HG02884 (cell line): Measurements from ENCODE around the gene PCDHB2.
"Not testable (repeated sequence)": the region's sequence is repeated elsewhere in the genome, so short reads cannot be mapped to it uniquely, and the experiment has no call there.

ENCODE experiments used
- ATAC-seq: cut with Tn5 transposase; IDR thresholded peaks from one replicate; pipeline ENCODE4 v1.9.1; 2021; ENCODE audit warnings: mild to moderate bottlenecking, moderate library complexity; ENCODE audit not compliant: unreplicated experiment

Gene PCDHB2

DNA sequence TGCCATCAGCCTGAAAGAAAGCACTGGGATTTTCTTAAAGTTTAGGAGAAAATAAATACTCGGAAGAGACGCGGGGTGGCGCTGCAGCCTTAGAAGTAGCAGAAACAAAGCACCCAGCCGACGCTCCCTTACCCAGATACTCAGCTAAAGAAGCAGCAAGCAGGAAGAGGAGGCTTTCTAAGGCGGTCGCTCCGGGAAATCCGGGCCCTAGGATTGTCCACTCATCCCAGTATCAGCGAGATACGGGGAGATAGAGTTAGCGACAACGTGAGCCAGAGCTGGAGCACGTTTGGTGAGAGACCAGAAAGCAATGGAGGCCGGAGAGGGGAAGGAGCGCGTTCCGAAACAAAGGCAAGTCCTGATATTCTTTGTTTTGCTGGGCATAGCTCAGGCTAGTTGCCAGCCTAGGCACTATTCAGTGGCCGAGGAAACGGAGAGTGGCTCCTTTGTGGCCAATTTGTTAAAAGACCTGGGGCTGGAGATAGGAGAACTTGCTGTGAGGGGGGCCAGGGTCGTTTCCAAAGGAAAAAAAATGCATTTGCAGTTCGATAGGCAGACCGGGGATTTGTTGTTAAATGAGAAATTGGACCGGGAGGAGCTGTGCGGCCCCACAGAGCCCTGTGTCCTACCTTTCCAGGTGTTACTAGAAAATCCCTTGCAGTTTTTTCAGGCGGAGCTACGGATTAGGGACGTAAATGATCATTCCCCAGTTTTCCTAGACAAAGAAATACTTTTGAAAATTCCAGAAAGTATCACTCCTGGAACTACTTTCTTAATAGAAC is at the start of gene PCDHB2:
Gene PCDHB2 (plus strand): TSS at position 135 of the 782 bp plus-strand sequence. CDS start 176 bp downstream, at position 311.
- ATAC-seq, result no peak

DNA sequence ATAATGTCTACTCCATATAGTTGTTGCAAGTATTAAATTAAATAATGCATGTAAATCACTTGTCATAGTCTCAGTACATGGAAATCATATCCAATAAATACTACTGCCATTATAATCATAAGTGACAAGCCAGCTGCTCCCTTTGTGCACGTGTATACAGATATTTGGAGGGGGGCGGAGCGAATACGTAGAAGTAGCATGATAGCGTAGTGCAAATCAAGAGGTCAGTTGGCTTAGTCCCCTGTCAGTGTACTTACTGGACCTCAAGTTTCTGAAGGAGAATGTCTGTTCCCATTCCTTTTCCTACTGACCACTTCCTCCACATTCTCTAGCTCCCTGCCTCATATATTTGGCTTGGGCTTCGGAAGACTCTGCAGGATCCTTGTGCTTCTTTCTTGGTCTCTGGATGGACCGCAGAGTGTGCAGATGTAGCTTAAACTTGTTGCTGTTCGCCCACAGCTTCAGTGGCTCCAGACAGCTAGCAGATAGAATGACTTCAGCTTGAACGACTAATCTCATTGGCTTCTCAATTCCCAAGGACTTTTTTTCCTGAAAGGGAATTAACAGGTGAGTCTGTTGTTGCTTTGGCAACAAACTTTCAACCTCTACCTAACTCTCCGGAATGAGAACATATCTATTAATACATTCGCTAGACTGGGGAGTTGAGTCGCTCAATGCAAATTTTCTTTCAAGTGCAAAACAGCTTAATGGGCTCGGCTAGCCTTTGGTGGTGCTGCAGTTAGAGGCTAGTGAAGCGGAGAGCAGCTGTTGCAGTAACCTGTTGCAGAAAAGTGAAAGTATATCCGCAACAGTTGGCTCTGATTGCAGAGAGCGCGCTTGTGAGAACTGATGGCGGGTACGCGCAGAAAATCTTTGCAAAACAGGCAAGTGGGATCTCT is 43.5 kb upstream of the PCDHB2 start, which contains the start of gene PCDHB1:
Gene PCDHB1 (plus strand): TSS at position 753 of the 899 bp plus-strand sequence. CDS start 97 bp downstream, at position 850.
- no peak for ATAC-seq

DNA sequence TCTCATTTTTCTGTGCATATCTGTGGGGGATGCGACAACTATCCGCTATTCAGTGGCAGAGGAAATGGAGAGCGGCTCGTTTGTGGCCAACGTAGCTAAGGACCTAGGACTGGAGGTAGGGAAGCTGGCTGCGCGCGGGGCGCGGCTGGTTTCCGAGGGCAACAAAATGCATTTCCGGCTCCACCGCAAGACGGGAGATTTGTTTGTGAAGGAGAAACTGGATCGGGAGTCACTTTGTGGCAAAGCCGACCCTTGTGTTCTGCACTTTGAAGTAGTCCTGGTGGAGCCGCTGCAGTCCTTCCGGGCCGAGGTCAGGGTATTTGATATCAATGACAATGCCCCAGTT is 42.9 kb upstream of the PCDHB2 start:
- no peak for ATAC-seq

DNA sequence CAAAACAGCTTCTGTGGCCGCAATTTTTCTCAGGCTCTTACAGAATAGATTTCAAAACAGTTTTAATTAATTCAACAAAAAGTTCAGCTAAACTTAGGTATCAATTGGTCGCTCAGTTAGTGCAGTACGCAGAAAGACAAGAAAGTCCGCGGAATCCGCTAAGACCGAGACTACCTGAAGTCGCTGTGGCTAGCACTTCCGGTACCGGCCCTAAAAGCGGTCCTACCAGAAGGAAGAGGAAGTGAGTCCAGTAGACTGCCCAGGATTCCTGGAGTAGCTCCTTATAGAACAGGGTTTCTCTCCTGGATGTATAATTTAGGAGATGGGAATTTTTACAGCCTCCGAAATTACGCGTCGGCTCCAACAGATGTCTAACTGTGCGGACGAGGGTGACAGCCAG is 16.6 kb upstream of the PCDHB2 start:
- no peak for ATAC-seq

DNA sequence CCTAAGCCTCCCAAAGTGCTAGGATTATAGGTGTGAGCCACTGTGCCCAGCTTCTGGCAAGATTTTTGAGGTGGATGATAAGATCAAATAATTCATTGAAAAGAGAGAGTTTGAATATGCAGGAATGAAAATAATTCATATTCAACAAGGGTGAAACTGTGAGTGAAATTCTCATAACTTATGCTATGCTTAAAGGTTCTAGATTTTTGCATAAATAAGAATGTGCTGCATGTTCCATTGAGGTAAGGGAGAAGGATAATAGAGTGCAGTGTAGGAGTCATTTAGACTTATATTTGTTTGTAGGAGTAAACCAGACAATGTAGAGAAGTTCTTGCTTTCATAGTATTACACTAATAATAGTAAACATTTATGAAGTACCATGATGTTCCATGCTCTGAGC is 12.2 kb upstream of the PCDHB2 start:
- no peak for ATAC-seq

DNA sequence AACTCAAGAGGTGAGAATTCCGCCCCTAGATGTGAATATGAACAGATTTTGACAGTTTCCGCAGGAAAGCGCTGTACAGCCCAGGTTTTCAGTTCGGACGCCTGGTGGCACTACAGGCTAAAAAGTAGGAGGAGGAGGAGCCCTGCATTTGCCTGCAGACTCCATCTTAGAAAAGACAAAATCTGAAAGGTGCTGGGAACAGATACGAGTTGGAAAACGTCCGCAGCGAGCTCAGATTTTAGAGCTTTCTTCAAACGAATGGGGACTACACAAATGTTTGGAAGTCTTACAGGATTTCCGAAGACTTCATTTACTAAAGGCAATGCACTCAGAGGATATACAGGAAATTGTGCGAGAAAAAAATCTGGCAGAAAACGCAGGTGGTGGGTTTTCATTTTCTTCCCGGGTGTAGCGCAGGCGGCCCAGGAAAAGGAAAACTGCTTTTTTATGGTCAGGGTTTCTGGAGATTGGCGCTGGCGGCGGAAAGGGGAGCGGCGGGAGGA is 9.9 kb upstream of the PCDHB2 start:
- no peak for ATAC-seq

DNA sequence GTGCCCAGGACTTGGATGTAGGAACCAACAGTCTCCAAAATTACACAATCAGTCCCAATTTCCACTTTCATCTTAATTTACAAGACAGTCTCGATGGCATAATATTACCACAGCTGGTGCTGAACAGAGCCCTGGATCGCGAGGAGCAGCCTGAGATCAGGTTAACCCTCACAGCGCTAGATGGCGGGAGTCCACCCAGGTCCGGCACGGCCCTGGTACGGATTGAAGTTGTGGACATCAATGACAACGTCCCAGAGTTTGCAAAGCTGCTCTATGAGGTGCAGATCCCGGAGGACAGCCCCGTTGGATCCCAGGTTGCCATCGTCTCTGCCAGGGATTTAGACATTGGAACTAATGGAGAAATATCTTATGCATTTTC is 837 bp downstream of the PCDHB2 start:
- ATAC-seq, result no peak

DNA sequence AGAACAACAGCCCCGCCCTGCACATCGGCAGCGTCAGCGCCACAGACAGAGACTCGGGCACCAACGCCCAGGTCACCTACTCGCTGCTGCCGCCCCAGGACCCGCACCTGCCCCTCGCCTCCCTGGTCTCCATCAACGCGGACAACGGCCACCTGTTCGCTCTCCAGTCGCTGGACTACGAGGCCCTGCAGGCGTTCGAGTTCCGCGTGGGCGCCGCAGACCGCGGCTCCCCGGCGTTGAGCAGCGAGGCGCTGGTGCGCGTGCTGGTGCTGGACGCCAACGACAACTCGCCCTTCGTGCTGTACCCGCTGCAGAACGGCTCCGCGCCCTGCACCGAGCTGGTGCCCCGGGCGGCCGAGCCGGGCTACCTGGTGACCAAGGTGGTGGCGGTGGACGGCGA is 1.8 kb downstream of the PCDHB2 start:
- ATAC-seq, result not testable (repeated sequence)

DNA sequence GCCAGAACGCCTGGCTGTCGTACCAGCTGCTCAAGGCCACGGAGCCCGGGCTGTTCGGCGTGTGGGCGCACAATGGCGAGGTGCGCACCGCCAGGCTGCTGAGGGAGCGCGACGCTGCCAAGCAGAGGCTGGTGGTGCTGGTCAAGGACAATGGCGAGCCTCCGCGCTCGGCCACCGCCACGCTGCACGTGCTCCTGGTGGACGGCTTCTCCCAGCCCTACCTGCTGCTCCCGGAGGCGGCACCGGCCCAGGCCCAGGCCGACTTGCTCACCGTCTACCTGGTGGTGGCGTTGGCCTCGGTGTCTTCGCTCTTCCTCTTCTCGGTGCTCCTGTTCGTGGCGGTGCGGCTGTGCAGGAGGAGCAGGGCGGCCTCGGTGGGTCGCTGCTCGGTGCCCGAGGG is 2.2 kb downstream of the PCDHB2 start:
- not testable (repeated sequence) for ATAC-seq

DNA sequence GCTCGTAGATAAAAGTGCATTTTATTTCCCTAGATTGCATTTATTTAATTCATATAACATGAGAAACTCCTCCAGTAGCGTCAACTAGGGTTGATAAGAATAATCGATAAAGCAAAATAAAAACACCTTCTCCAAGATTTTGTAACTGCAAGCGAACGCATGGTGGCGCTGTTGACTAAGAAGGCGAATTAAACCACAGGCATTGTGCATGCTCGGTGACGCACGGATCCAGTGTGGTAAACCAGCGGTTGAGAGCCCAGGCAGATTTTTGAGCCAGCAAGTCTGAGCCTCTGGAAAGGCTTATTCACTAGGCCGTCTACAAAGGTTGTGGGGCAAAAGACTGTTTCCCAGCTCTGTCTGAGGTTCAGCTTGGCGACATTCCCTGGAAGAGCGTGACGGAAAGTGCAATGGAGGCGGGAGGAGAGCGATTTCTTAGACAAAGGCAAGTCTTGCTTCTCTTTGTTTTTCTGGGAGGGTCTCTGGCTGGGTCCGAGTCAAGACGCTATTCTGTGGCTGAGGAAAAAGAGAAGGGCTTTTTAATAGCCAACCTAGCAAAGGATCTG is 5.9 kb downstream of the PCDHB2 start, which contains the start of gene PCDHB3:
Gene PCDHB3 (plus strand): TSS at position 231 of the 563 bp plus-strand sequence. CDS start 177 bp downstream, at position 408.
- no peak for ATAC-seq

DNA sequence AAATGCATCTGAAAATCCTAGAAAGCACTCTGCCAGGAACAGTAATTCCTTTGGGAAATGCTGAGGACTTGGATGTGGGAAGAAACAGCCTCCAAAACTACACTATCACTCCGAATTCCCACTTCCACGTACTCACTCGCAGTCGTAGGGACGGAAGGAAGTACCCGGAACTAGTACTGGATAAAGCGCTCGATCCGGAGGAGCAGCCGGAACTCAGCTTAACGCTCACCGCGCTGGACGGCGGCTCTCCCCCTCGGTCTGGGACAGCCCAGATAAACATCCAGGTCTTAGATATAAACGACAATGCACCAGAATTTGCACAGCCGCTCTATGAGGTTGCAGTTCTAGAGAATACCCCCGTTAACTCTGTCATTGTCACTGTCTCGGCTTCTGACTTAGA is 6.6 kb downstream of the PCDHB2 start:
- no peak for ATAC-seq

DNA sequence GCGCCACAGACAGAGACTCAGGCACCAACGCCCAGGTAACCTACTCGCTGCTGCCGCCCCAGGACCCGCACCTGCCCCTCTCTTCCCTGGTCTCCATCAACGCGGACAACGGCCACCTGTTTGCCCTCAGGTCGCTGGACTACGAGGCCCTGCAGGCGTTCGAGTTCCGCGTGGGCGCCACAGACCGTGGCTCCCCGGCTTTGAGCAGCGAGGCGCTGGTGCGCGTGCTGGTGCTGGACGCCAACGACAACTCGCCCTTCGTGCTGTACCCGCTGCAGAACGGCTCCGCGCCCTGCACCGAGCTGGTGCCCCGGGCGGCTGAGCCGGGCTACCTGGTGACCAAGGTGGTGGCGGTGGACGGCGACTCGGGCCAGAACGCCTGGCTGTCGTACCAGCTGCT is 7.7 kb downstream of the PCDHB2 start:
- not testable (repeated sequence) for ATAC-seq

DNA sequence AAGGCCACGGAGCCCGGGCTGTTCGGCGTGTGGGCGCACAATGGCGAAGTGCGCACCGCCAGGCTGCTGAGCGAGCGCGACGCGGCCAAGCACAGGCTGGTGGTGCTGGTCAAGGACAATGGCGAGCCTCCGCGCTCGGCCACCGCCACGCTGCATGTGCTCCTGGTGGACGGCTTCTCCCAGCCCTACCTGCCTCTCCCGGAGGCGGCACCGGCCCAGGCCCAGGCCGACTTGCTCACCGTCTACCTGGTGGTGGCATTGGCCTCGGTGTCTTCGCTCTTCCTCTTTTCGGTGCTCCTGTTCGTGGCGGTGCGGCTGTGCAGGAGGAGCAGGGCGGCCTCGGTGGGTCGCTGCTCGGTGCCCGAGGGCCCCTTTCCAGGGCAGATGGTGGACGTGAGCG is 8.1 kb downstream of the PCDHB2 start:
- not testable (repeated sequence) for ATAC-seq

DNA sequence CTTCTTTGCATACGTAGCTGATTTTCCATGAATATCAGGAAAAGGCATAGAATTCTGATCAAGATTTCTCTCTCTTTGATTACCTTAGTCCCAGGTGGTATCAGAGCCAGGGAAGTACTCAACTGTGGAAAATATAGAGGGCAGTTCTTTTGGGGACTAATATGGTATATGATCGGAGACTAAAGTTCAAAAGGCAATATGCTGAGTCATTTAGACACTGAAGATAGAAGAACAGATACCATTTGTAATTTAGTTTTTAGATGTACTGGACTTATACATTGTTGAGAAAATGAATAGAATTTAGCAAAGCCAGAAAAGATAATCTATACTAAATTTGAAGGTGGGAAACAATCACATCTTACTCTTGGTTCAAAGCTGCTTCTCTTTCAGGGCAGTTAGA is 10.9 kb downstream of the PCDHB2 start:
- ATAC-seq, result no peak

DNA sequence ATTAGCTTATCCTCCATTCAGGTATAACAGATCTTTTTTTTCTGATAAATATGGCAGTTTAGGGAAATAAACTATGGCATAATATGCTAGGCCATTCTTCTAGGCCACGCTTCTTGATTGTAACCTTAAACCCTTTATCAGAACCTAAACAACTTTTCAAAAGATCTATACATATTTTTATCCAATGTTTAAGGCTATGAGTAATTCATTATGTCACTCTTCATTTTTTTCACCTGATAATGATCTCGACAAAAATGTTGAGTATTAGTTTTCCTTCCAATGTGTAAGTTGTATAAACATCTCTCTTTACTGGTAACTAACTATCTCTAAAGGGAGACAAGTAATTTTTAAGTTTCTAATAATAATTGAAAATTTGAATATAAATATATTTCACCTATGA is 24.8 kb downstream of the PCDHB2 start:
- no peak for ATAC-seq

DNA sequence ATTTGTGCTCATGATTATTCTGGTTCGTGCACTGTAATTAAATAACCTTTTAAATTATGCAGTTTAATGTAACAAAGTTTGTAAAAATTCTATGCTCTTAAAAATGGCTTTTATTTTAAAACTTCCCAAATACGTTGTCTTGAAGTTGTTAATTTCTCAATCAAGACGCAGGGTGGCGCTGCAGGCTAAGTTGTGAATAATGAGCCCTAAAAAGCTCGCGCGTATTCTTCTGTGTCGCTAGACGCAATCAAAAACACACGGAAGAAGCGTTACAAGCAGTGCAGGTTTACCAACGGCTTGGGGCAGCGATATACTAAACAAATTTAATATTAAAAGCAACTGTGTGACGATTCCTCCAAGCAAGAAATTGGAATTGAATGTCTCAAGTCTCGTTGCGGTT is 27.1 kb downstream of the PCDHB2 start, which contains the start of gene PCDHB4:
Gene PCDHB4 (plus strand): TSS at position 256 of the 400 bp plus-strand sequence. CDS start 181 bp downstream, outside the sequence.
- no peak for ATAC-seq

DNA sequence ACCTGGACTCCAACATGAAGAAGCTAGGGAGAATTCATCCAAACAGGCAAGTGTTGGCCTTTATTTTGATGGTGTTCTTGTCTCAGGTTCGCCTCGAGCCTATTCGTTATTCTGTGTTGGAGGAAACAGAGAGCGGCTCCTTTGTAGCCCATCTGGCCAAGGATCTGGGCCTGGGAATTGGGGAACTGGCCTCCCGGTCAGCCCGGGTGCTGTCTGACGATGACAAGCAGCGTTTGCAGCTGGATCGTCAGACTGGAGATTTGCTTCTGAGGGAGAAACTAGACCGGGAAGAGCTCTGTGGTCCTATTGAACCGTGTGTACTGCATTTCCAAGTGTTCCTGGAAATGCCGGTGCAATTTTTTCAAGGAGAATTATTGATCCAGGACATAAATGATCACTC is 27.6 kb downstream of the PCDHB2 start:
- no peak for ATAC-seq

DNA sequence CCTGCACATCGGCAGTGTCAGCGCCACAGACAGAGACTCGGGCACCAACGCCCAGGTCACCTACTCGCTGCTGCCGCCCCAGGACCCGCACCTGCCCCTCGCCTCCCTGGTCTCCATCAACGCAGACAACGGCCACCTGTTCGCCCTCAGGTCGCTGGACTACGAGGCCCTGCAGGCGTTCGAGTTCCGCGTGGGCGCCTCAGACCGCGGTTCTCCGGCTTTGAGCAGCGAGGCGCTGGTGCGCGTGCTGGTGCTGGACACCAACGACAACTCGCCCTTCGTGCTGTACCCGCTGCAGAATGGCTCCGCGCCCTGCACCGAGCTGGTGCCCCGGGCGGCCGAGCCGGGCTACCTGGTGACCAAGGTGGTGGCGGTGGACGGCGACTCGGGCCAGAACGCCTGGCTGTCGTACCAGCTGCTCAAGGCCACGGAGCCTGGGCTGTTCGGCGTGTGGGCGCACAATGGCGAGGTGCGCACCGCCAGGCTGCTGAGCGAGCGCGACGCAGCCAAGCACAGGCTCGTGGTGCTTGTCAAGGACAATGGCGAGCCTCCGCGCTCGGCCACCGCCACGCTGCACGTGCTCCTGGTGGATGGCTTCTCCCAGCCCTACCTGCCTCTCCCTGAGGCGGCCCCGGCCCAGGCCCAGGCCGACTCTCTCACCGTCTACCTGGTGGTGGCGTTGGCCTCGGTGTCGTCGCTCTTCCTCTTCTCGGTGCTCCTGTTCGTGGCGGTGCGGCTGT is 29.2 kb downstream of the PCDHB2 start:
- ATAC-seq, result not testable (repeated sequence)

DNA sequence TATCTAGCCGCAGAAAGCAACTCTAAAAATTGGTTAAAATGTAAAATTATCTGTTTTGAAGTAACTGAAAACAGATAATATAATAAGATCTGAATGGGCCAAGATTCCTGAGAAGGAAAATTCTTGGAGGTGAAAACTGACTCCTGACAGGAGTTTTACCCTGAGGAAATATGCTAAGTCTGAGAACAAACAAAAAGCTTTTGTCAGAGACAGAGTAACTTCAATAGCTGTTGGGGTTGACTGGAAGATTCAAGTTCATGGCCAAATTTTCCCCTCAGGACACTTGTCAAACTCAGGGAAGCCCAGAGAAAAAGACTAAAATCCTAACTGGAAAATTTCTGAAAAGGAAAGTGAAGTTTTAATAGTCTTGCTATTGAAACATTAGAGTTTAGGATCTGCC is 32.9 kb downstream of the PCDHB2 start:
- ATAC-seq, result no peak

DNA sequence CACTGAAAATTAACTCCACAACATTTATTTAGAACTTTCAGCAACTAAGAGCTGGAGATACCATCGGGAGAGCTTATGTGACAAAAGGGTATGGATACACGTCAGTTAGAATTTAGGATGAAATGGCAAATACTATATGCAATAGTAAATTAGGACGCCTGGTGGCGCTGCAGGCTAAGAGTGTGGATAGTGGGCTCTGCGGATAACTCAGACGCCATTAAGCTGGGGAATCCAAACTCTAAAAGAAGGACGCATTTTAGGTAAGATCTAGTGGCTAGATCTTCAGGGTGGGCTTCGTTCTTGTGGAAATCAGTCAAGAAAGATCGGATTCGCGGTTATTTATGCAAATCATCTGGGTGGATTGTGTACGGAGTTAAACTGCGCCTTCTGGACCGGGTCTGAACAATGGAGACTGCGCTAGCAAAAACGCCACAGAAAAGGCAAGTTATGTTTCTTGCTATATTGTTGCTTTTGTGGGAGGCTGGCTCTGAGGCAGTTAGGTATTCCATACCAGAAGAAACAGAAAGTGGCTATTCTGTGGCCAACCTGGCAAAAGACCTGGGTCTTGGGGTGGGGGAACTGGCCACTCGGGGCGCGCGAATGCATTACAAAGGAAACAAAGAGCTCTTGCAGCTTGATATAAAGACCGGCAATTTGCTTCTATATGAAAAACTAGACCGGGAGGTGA is 40.8 kb downstream of the PCDHB2 start, which contains the start of gene PCDHB5:
Gene PCDHB5 (plus strand): TSS at position 177 of the 688 bp plus-strand sequence. CDS start 229 bp downstream, at position 406.
- no peak for ATAC-seq
